GM21786 (cell line): ENCODE results near the gene SLC35E1.

ENCODE experiments used
- ATAC-seq: cut with Tn5 transposase; IDR thresholded peaks from one replicate; pipeline ENCODE4 v1.9.1; 2021; ENCODE audit not compliant: unreplicated experiment

The SLC35E1 gene

GRCh38 chr19:16598848-16599247 lies 26.6 kb upstream of the SLC35E1 start:
- ATAC-seq, result no peak

GRCh38 chr19:16596399-16596798 lies 24.2 kb upstream of the SLC35E1 start:
- no peak for ATAC-seq

- no peak for ATAC-seq
Observed at GRCh38 chr19:16595097-16595496, 22.9 kb upstream of the SLC35E1 start.

- peak; percentile 33 for ATAC-seq
Observed at GRCh38 chr19:16594681-16595091, 22.5 kb upstream of the SLC35E1 start.

GRCh38 chr19:16594131-16594586 lies 21.9 kb upstream of the SLC35E1 start:
- ATAC-seq, result peak; percentile 35

GRCh38 chr19:16593181-16593580 lies 21.0 kb upstream of the SLC35E1 start:
- ATAC-seq, result no peak

- no peak for ATAC-seq
Observed at GRCh38 chr19:16591803-16592556, 19.8 kb upstream of the SLC35E1 start.

GRCh38 chr19:16590876-16591802 lies 18.9 kb upstream of the SLC35E1 start:
- ATAC-seq, result no peak

GRCh38 chr19:16589917-16590316 lies 17.7 kb upstream of the SLC35E1 start:
- no peak for ATAC-seq

GRCh38 chr19:16588824-16589577 lies 16.8 kb upstream of the SLC35E1 start:
- ATAC-seq, result peak; percentile 4

GRCh38 chr19:16587833-16588823 lies 15.9 kb upstream of the SLC35E1 start:
- peak; percentile 37 for ATAC-seq

GRCh38 chr19:16586991-16587832 lies 15.0 kb upstream of the SLC35E1 start:
- no peak for ATAC-seq

GRCh38 chr19:16586477-16586871 lies 14.3 kb upstream of the SLC35E1 start:
- ATAC-seq, result no peak

- peak; percentile 37 for ATAC-seq
Observed at GRCh38 chr19:16585808-16586476, 13.7 kb upstream of the SLC35E1 start.

- no peak for ATAC-seq
Observed at GRCh38 chr19:16585094-16585801, 13.0 kb upstream of the SLC35E1 start.

GRCh38 chr19:16584248-16585093 lies 12.3 kb upstream of the SLC35E1 start:
- ATAC-seq, result peak; percentile 38
